ENCODE measurements around the gene PLCXD1.
"Not testable (repeated sequence)": the region's sequence is repeated elsewhere in the genome, so short reads cannot be mapped to it uniquely, and the experiment has no call there.

DNA sequence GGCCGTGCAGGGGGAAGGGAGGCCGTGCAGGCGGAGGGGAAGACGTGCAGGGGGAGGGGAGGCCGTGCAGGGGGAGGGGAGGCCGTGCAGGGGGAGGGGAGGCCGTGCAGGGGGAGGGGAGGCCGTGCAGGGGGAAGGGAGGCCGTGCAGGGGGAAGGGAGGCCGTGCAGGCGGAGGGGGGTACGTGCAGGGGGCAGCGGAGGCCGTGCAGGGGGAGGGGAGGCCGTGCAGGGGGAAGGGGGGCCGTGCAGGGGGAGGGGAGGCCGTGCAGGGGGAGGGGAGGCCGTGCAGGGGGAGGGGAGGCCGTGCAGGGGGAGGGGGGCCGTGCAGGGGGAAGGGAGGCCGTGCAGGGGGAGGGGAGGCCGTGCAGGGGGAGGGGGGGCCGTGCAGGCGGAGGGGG lies 459 bp upstream of the PLCXD1 start:
- TF ChIP-seq, protein P1, sequence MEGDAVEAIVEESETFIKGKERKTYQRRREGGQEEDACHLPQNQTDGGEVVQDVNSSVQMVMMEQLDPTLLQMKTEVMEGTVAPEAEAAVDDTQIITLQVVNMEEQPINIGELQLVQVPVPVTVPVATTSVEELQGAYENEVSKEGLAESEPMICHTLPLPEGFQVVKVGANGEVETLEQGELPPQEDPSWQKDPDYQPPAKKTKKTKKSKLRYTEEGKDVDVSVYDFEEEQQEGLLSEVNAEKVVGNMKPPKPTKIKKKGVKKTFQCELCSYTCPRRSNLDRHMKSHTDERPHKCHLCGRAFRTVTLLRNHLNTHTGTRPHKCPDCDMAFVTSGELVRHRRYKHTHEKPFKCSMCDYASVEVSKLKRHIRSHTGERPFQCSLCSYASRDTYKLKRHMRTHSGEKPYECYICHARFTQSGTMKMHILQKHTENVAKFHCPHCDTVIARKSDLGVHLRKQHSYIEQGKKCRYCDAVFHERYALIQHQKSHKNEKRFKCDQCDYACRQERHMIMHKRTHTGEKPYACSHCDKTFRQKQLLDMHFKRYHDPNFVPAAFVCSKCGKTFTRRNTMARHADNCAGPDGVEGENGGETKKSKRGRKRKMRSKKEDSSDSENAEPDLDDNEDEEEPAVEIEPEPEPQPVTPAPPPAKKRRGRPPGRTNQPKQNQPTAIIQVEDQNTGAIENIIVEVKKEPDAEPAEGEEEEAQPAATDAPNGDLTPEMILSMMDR (conservative IDR thresholded peaks at IDR 0.05; ENCODE audit: low read depth, low read length) = not testable (repeated sequence)
- TF ChIP-seq EZH2 (IDR thresholded peaks at IDR 0.05; ENCODE audit: borderline replicate concordance, low read depth, low read length, poor library complexity, severe bottlenecking) = not testable (repeated sequence)
